GM21526 (cell line): ENCODE measurements around the gene ENTPD2.

ENCODE experiments used
- ATAC-seq: cut with Tn5 transposase; IDR thresholded peaks from one replicate; pipeline ENCODE4 v1.9.1; 2021; ENCODE audit warnings: moderate library complexity; ENCODE audit not compliant: unreplicated experiment, low FRiP score

ENTPD2 gene

DNA sequence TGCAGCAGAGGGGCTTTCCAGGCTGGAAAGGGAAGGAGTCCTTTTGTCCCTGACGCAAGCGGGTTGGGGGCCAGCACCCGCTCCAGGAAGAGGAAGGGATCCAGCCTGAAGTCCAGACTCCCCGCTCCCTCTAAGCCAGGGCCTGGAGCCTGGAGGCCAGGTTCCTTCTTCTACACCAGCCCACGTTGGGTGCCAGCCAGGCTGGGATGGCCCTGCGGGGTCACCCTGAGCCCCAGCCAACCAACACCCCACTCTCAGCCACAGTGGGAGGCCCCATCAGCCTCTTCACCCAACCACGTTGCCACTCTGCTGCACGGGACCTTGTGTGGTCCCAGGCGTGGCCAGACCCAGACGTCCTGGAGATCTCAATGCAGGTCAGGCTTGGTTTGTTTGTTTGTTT lies 21.0 kb downstream of the ENTPD2 start:
- ATAC-seq = no peak

DNA sequence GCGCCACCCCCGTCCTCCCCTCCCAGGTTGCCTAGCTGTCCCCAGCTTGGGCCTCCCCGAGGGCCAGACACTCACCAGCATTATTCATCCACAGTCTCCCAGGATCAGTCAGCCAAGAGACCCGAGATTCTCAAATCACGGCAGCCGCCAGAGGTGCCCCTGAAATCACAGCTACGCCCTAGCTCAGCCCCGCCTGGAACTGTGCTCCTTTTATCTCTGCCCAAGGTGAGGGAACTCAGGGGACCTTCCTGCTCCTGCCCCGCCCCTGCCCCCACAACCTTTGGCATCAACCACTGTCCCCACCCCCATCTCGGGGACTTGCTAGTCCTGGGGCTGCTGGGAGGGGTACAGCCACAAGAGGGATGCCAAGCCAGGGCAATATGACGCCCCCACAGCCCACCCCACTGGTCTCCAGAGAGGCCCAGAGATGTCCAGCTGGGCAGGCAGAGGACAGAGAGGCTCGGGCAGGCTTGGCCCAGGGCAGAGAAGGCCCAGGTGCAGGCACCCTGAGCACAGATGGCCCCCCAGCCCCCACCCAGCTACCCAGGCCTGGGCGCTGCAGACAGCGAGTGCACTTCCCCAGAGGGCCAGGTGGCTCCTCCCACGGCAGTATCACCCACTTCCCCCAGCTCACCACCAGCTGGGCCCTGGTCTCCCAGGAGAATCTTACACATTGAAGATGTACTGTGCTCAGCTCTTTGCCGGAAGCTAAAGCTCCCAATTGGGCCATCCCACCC lies 21.8 kb downstream of the ENTPD2 start, which contains the start of gene FUT7:
TSS of gene FUT7 (minus strand) at position 185 of the 737 bp plus-strand sequence. CDS start at position 88, 97 bp downstream.
- no peak for ATAC-seq

DNA sequence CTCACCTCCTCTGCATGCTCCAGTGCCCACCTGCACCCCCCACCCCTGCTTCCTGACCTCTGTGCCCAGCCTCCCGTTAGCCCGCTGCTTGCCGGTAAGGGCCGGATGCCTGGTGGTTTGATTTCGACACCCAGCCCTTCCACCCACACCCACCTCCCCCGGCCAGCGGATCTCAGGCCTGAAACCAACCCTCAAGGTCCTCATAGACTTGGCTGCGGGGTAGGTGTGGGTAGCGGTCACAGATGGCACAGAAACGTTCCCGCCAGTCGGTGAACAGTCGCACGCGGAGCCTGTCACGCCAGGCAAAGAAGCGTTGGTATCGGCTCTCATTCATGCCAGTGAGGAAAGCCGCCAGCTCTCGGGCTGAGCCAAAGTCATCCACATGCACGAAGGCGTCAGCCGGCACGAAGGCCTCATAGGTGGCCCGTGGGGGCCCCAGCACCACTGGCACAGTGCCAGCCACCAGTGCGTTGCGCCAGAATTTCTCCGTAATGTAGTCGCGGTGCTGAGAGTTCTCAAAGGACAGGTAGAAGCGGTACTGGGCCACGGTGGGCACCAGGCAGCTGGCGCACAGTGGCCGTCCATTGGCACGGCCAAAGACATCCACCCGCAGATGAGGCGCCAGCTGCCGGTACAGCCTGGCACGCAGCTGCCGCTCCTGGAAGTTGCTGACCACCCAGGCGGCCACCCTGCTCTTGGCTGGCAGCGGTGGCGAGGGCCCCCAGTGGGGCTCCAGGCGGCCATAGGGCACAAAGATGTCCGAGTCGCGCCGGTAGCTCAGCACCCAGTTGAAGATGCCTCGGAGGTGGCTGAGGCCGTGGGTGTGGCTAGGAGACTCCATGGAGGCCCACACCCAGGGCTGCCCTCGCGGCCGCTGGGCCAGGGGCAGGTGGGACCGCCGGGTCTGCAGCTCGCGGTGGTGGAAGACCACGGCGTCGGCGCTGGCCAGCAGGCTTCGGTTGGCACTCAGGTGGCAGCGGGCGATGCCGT lies 23.0 kb downstream of the ENTPD2 start:
- ATAC-seq = no peak

DNA sequence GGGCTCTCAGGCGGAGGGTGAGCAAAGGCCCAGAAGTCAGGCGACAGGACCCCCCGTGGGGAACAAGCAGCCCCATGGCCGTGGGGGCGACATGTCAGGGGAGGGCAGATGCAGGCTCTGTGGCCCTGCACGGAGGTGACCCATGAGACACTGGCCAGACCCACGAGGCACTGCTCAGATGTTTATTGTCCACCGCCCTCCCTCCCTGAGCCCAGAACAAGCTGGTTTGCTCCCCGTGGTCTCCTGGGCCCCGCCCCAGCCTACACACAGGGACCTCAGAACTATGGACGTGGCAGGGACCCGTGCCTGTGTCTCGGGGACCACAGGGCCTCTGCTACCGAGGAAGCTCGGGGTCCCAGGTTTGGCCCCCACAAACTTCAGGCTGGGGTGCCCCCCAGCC lies 23.9 kb downstream of the ENTPD2 start:
- no peak for ATAC-seq

DNA sequence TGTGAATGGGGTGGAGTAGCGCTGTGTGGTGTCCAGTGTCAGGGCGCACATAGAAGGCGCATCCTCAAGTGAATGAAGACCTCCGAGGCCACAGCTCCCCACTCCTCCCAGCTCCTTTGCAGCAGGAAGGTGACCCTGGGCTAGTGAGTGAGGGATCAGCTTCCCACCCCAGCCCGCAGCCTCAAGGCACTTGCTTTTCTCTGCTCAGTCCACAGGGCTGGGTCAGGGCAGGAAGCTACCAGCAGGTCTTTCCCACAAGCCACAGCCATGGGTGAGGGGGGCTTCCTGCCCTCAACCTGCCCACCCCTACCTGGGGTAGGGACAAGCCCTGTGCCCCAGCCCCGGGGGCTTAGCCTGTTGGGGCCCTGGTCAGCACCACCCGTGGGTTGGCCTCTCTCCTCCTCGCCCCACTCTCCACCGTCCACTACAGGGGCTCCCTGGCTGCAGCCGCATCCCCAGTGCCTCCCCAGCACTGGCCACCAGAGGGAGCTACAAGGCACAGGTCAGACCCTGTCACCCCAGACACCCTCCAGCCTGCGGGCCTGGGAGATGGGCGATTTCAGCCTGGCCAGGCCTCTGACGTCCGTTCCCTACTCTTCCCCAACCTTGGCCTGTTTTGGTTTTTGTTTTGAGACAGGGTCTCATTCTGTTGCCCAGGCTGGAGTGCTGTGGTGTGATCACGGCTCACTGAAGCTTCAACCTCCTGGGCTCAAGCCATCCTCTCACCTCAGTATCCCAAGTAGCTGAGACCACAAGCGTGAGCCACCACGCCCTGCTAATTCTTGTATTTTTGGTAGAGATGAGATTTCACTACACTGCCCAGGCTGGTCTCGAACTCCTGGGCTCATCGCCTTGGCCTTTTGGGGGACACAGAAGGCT lies 24.6 kb downstream of the ENTPD2 start:
- ATAC-seq = no peak

DNA sequence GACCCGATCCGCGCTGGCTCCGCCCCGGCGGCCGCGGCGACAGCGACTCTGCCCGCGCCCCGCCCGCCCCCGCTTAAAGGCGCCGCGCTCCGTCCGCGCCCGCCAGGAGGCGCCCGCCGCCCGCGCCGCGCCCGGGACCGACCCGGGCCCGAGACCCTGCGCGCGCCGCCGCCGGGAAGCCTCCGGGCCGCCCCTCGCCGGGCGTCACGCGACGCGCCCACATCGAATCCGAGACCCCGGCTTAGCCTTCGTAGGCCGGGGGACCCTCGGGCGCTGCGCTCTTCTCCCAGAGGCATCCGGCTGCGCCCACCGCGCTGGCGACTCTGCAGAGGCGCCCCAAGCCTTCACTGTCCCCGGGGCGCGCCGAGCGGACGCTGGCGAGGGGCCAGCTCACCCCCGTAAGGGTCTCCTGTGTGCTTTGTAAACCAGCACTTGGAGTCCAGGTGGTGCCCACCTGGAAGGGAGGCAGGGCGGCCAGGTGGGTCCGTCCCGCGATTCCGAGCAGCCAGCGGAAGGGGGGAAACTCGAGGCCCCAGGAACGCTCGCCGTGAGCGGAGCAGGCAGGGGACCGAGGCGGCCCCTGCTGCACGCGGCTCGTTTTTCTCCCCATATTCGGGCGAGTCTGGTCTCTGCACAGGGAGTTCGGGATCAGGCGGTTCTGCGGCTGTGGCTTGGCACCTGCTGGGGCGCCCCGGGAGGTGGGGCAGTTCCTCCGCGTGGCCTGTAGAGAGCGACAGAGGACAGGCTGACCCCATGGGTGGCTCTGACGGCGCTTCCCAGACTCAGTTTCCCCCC lies 25.4 kb downstream of the ENTPD2 start:
- ATAC-seq = no peak

DNA sequence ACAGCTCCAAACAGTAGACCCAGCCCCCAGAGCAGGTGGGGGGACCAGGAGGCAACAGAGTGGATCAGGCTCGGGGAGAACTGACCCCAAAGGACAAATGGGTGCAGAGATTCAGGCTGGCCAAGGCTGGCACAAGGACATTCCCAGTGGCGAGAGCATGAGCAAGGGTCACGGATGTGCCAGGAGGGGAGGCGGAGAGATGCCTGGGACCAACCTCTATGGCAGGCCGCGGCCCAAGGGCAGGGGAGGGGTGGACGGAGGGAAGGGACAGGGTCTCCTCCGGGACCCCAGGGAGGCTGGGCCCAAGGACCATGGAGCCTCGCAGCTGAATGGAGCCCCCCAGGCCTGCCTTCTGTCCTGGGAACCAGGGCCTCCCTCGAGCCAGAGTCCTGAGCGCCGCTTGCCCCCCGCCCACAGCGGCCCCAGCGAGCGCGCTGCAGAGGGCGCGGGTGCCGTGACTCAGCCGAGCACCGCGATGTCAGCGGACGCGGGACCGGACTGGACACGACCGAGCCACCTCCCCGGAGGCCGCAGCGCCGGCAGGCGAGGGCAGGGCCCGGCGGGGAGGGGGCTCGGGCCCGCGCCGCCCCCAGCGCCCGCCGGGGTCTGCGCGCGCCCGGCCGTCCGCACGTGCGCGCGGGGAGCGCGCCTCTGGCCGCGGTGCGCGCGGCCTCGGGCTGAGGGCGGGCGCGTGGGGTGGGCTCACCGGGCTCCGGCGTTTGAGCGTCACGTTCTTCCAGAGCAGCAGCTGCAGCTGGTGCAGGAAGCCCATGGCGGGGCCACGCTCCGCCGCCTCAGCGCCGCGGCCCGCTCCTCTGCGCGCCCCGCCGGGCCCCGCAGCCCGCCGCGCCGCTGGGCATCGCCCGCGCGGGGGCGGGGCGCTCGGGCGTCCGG lies 26.2 kb downstream of the ENTPD2 start, which contains the start of gene ABCA2:
TSS of gene ABCA2 (minus strand) at position 869 of the 894 bp plus-strand sequence. CDS start at position 772, 97 bp downstream.
- no peak for ATAC-seq

DNA sequence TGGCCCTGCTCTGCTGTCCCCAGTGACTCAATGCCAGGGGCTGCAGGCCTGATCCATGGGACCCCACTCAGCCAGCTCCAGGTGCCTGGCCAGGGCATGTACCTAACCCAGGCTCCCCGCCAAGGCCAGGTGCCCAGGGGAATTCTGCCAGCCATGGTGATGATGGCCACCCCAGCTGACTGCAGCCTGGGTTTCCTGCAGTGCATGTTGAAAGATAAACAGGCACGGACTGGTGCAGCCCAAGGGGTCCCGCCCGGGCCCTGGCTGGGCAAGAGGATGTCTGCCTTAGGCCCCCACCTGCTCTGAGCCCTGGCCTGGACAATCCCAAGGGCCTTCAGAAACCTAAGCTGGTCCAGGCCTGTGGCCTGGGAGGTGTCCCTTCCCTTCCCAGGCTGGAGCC lies 27.0 kb downstream of the ENTPD2 start:
- no peak for ATAC-seq

DNA sequence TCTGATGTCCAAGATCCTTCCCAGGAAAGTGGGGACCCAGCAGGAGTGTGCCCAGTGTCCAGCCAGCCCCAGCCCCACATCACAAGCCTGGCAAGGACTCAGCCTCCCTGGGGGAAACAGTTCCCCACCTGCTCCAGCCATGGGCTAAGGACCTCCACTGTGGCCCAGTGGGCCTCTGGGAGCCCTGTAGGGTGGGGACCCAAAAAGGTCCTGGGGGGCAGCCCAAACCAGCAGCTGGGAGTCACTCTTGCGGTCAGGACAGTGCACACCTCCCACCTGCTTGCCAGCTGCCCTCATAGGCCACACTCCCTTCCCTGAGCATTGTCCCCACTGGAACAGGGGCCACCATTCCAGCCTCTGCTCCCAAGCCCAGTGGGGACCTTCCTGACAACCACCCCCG lies 27.5 kb downstream of the ENTPD2 start:
- ATAC-seq = no peak

DNA sequence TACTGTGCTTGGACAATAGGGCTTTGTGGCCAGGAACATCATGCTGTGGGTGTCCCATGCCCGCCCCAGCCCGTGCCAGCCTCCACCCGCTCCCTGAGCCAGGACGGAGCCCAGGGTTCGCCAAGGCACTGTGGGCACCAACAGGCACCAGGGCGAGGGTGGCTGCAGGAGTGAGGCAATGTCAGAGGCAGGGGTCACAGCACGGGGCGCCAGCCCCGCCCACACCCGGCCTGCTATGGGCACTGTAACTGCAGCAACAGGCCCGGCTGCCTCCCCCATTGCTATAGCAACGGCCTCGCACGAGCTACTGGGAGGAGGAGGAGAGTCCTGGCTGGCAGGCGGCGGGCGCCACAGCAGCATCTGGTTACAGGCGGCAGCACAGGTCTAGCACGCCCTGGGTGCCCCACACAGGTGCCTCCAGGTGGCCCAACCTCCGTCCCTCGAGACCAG lies 28.3 kb downstream of the ENTPD2 start:
- ATAC-seq = no peak

DNA sequence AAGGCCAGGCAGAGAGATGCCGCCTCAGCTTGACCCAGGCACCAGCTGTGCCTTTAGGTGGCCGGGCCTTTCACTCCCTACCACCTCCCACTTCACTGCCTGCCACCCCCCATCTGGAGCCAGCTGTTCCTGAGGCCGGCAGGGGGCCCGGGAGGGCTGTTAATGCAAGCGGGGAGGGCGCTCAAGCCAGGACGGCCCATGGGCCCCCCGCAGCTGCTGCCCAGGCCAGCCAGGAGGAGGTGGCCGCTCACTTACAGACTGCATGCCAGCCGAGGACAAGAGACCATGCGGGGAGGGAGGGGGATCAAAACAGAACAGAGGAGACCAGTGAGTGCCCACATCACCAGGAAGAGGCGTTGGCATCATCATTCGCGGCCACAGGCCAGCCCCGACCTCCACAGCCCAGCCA lies 30.3 kb downstream of the ENTPD2 start:
- ATAC-seq = no peak

DNA sequence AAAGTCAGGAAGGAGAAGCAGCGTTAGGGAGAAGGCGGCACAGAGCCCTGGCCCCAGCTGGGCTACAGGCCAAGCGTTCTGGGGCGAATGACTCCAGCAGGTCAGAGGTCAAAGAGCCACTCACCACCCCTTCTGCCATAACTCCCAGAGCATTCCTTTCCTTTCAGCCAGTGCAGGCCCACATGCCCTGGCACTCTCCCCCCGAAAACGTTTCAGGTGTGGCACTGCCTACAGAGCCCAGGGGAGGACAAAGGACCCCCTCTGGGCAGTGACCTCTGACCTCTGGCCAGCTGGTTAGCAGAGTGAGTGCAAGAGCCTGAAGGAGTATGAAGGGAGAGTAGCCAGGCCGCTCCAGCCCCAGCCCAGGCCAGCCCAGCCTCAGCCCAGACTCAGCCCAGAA lies 30.7 kb downstream of the ENTPD2 start:
- no peak for ATAC-seq

DNA sequence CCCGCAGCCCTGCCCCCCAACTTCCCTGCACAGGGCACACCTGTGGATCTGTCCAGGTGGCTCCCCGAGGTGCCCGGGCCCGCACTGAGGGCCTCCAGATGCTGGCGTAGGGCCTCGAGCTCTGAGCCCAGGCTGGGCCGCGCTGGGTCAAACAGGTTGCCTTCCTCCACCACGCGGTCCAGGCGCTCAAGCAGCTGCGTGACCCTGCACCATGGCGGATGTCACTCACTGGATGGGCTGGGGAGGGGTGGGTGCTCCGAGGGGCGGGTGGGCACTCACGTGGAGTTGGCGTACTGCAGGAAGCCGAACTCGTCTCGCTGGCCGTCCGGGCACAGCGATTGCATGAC lies 31.2 kb downstream of the ENTPD2 start:
- no peak for ATAC-seq

DNA sequence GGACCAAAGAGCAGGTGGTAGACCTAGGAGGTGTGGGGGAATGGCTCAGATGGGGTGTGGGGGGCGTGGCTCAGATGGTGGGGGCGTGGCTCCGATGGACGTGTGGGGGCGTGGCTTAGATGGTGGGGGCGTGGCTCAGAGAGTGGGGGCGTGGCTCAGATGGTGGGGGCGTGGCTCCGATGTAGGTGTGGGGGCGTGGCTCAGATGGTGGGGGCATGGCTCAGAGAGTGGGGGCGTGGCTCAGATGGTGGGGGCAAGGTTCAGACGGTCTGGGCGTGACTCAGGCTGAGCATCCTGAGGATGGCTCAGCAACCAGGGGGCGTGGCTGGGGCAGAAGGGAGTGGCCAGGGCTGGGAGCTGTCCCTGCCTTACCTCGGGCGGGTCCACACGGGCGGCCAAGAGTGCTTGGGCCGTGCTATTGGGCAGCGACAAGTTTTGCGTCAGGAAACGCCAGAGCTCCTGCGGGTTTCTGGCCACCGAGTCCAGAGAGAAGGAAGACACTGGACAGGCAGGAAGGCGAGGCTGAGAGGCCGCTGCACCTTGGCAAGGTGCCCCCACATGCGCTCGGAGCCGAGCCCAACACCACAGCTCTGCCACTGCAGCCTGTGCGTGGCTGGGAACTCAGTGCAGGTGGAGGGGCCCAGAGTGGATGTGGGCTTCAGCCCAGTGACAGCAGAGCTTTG lies 31.7 kb downstream of the ENTPD2 start:
- ATAC-seq = no peak

DNA sequence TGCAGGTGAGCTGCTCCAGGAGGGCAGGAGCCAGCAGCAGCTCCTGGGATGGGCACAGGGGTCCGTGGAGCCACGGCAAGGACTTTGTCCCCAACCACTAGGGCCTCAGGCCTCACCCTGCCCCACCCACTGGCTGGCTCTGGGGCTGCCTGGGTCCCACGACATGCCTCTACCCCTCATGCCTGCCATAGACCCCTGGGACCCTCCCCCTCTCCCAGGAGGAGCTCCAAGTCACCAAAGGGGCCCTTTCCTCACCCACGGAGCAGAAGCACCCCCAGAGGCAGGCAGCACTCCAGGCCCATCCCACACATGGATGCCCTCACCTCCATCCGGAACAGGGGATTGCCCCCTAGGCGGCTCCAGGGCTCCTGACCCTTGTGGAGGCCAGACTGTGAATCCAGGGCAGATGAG lies 32.3 kb downstream of the ENTPD2 start:
- ATAC-seq = no peak

DNA sequence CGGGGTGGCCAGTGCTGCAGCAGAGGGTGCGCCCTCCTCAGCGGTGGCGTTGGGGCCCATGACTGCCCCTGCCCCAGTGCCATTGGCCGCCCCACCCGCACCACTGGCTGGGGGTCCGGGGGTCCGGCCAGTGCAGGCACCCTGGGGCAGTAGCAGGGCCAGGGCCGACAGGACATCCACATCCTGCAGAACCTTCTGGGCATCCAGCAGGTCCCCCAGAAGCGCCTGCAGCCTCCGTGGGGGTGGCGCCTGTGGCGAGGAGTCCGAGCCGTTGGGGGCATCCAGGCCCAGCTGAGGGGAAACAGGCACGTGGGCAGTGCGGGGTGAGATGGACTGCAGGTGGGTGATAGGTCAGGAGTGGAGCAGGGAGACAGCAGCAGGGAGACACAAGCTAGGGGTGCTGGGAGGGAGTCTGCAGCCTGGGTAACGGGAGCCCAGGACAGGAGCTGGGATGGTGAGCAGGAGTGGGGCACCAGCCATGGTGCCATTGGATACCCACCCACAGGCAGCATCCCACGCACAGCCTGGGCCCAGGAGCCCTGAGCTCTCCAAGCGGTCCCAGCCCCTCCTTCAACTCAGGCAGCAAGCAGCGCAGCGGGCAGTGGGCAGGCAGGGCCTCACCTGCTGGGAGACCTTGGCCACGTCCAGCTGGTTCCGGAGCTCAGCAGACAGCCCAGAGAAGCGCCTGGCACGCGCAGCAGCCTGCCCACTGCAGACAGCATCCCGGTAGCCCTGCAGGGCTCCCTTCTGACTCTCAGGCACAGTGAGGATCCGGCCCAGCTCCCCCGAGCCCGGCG lies 32.9 kb downstream of the ENTPD2 start:
- ATAC-seq = no peak
